ENCODE measurements around the gene TEC. TPM values are rescaled to one million over a fixed set of nuclear protein-coding genes. Genes with fewer than 3 reads are reported as not detected.

TEC gene
- total RNA-seq, 4 donors from 2014 or later, result 3.6 to 12.7 (median 3.9) TPM

DNA sequence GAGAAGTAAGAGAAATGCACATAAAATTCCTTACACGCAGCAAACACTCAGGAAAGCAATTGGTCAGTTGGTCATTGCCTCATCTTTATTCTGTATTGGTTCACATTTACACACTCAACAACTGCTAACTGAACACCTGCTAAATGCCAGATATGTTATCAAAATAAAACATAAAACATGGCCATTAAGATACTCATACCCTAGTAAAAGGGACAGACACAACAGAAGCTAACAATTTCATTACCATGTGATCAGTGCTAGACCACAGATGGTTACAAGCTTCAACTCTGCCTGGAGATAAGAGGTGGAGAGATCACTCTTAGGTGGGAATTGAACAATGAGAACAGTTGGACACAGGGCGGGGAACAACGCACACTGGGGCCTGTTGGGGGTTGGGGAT, 26.2 kb downstream of the TEC start:
- WGBS, 2 donors, result 95 to 99% methylated on average over 3 of the region's 3 CpGs
- no peak overlapping the region for H3K4me3 ChIP-seq (replicated peaks in 1 of 3)
- DNase-seq, result no peak
- H3K27ac ChIP-seq, result no peak overlapping the region
- no peaks in the 10 kb centered on the region for H3K27me3 ChIP-seq
- TF ChIP-seq, protein P1, sequence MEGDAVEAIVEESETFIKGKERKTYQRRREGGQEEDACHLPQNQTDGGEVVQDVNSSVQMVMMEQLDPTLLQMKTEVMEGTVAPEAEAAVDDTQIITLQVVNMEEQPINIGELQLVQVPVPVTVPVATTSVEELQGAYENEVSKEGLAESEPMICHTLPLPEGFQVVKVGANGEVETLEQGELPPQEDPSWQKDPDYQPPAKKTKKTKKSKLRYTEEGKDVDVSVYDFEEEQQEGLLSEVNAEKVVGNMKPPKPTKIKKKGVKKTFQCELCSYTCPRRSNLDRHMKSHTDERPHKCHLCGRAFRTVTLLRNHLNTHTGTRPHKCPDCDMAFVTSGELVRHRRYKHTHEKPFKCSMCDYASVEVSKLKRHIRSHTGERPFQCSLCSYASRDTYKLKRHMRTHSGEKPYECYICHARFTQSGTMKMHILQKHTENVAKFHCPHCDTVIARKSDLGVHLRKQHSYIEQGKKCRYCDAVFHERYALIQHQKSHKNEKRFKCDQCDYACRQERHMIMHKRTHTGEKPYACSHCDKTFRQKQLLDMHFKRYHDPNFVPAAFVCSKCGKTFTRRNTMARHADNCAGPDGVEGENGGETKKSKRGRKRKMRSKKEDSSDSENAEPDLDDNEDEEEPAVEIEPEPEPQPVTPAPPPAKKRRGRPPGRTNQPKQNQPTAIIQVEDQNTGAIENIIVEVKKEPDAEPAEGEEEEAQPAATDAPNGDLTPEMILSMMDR (IDR thresholded peaks at IDR 0.05), result no peak
- no peak for TF ChIP-seq POLR2A (IDR thresholded peaks at IDR 0.05)
- H3K4me1 ChIP-seq, result no peaks in the 10 kb centered on the region
- no peaks in the 10 kb centered on the region for H3K9me3 ChIP-seq
- intact Hi-C loops (cut with DNase I), result no loop called here
- no peaks in the 10 kb centered on the region for H3K36me3 ChIP-seq

DNA sequence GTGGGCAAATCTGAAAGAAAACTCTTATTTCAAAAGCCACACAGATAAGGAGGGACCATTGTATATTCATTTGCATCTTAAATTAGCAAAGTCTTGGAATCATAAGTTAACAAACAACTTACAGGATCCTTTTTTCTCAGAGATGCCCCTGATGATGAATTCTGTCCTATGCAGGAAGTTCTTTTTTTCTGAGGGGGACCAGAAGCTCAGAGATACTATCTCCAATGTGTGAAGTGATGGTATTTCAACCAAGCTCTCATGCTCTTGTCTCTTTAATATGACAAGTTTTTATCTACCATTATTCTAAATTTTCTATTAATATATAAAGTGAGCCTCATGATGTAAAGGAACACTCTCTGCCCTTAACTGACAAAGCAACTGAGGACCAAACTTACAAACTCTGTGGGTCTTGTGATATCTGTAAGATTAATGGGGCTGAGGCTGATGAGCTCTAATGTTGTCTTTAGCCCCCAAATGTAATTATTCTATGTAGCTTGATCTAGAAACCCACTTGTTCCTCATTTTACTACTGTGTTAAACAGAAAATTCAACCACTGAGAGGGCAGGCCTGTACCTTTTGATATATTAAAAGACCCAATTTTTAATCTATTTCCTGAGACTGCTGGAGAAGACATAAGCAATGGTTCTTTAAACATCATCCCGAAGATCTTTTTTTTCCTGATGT, 27.0 kb downstream of the TEC start:
- H3K4me3 ChIP-seq (replicated peaks in 1 of 3), result no peak overlapping the region
- H3K27me3 ChIP-seq, result no peaks in the 10 kb centered on the region
- intact Hi-C loops (cut with DNase I), result no loop called here
- H3K27ac ChIP-seq, result no peak overlapping the region
- H3K36me3 ChIP-seq, result no peaks in the 10 kb centered on the region
- H3K9me3 ChIP-seq, result no peaks in the 10 kb centered on the region
- TF ChIP-seq, protein P1 (IDR thresholded peaks at IDR 0.05), result no peak
- TF ChIP-seq POLR2A (IDR thresholded peaks at IDR 0.05), result no peak
- no peak for DNase-seq
- WGBS, 2 donors, result 81 to 92% methylated on average over 1 of the region's 1 CpG
- peaks cover 0 to 4% of the 10 kb centered on the region in 2 donors for H3K4me1 ChIP-seq

DNA sequence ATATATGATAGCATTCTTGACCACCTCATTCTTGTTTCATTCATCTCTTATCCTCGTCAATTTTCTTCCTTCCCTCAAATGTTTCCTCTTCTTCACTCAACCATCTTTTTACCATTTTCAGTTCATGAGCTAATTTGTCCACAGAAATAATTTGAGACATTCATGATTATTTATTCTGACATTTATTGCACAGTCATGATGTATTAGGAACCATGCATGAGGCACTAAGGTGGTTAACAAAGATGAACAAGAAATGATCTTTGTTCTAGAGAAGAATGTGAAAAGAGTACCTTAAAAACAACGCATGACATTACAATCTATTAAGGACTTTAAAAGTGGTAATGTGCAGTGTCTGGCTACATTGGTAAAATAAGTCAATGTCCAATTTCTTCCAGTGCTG, 27.9 kb downstream of the TEC start:
- intact Hi-C loops (cut with DNase I), result no loop called here
- no peak for TF ChIP-seq POLR2A (IDR thresholded peaks at IDR 0.05)
- TF ChIP-seq, protein P1 (IDR thresholded peaks at IDR 0.05), result no peak
- no peaks in the 10 kb centered on the region for H3K27me3 ChIP-seq
- H3K9me3 ChIP-seq, result no peaks in the 10 kb centered on the region
- WGBS, 2 donors, result 91 to 93% methylated on average over 2 of the region's 2 CpGs
- no peaks in the 10 kb centered on the region for H3K36me3 ChIP-seq
- no peak overlapping the region for H3K27ac ChIP-seq
- DNase-seq, result no peak
- no peak overlapping the region for H3K4me3 ChIP-seq (replicated peaks in 1 of 3)
- H3K4me1 ChIP-seq, result peaks cover 0 to 4% of the 10 kb centered on the region in 2 donors

DNA sequence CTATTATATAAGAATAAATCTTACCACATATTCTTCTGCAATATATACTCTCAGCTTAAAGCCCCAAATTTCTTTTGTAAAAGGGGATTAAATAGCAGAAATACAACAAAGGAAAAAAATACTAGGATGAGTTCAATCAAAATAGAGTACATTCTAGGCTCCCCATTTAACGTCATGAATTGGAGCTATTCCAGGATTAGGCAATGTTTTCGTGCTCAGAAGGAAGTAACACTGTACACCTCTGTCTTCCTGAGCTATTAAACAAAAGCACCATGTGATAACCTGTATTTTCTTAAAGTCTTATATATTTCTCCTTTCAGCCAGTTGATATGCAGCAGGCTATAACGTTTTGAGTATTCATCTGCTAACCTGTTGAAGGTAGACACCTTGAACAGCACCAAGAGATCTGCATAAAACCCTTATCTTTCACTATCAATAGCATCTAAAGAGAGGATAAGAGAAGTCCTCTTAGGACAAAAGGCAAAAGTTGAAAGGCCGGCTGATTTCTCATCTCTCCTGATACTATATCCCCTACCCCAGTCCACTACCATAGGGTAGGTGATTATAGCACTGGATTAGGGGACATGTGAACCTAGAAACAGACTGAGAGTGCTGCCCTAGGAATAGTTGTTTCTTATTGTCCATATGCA, 31.5 kb downstream of the TEC start:
- Histone ChIP-seq H3K4me1 (peaks cover 0 to 4% of the 10 kb centered on the region in 2 donors), H3K27ac (no peak overlapping the region), H3K27me3 (no peaks in the 10 kb centered on the region), H3K4me3 (replicated peaks in 1 of 3) (no peak overlapping the region), H3K36me3 (no peaks in the 10 kb centered on the region), H3K9me3 (no peaks in the 10 kb centered on the region)
- intact Hi-C loops (cut with DNase I), result no loop called here
- no peak for DNase-seq
- 35 to 36% methylated on average over 4 of the region's 4 CpGs for WGBS, 2 donors
- TF ChIP-seq, protein P1 (IDR thresholded peaks at IDR 0.05), result no peak
- no peak for TF ChIP-seq POLR2A (IDR thresholded peaks at IDR 0.05)

DNA sequence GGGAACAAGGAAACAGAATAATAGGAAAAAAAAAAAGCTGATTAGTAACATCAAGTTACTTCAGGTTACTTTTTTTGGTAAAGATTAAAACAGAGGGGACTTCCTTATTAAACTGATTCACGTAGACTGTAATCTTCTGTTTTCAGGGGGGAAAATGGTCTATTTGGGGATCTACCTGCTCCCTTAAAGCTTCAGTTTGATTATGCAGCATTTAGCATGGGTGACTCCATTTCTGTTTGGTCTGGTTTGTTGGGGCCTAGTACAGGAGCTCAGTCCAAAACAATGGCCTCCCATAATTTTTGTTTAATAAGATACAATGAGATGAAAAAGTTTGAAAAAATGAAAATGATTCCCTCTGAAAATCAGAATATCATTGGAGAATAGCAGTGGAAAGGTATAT, 34.6 kb downstream of the TEC start:
- DNase-seq, result no peak
- WGBS, 2 donors, result 93 to 98% methylated on average over 1 of the region's 1 CpG

More for the DNA sequence above, 34.6 kb downstream of the TEC start:
- H3K4me3 ChIP-seq (replicated peaks in 1 of 3), result no peak overlapping the region
- peaks cover 0 to 4% of the 10 kb centered on the region in 2 donors for H3K4me1 ChIP-seq
- TF ChIP-seq, protein P1 (IDR thresholded peaks at IDR 0.05), result no peak
- TF ChIP-seq POLR2A (IDR thresholded peaks at IDR 0.05), result no peak
- no peaks in the 10 kb centered on the region for H3K27me3 ChIP-seq
- intact Hi-C loops (cut with DNase I), result no loop called here
- H3K36me3 ChIP-seq, result no peaks in the 10 kb centered on the region
- H3K9me3 ChIP-seq, result no peaks in the 10 kb centered on the region
- no peak overlapping the region for H3K27ac ChIP-seq

All from thyroid gland (tissue), 4 donors.